C4-2B (cell line): Measurements from ENCODE around the gene LRFN2.
A peak's percentile ranks its signal among the peaks of the same experiment; 100 is the strongest.

Experiments
- H3K27ac ChIP-seq: fragments of 450-650 bp; 2 replicates; pipeline ENCODE4 v1.5.1; 2017
- ZFX ChIP-seq: fragments of 450-650 bp; IDR thresholded peaks from 2 replicates; pipeline ENCODE4 v1.6.1; 2017
- TF ChIP-seq, protein P1 (sequence below): fragments of 450-650 bp; conservative IDR thresholded peaks from 2 replicates; pipeline ENCODE4 v1.5.1; 2017; ENCODE audit warnings: mild to moderate bottlenecking

Gene LRFN2

DNA sequence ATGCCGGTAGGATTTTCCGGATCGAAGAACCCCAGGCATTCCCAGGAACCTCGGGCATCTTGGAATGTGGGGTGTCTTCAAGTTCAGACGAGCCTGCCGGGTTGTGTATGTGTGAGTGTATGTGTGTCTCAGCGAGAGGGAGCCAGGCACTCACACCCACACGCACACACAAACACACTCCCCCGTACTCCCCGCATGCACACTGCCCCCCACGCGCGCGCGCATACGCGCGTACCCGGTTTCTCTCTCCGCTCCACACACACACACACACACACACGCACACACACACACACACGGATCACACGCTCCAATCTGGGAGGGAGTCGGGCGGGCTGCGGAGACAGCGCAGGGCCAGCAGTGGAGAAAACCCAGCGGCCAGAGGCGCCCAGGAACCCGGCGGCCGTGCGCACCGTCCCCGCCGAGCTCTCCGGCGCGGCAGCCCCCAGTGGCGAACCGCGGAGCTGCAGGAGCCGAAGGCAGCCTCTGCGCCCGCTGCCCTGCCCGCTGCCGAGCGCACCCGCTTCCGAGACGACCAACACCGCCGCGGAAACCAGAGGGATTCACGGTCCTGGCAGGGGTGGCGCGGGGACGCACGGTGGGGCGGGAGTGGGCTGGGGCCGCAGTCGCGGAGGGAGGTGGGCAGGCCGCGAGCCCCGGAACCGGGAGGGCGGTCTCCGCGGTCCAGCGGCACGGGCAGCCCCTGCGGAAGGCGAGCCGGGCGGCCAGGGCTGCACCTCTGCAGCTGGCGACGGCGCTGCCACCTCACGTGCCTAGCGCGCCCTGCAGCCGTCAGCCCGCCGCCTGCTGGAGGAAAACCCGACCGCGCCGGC, at the start of gene LRFN2:
LRFN2 (minus strand) TSS at position 125 of the 830 bp plus-strand sequence.
- peak within 1 kb of the TSS; percentile 53 for H3K27ac ChIP-seq
- TF ChIP-seq, protein P1, sequence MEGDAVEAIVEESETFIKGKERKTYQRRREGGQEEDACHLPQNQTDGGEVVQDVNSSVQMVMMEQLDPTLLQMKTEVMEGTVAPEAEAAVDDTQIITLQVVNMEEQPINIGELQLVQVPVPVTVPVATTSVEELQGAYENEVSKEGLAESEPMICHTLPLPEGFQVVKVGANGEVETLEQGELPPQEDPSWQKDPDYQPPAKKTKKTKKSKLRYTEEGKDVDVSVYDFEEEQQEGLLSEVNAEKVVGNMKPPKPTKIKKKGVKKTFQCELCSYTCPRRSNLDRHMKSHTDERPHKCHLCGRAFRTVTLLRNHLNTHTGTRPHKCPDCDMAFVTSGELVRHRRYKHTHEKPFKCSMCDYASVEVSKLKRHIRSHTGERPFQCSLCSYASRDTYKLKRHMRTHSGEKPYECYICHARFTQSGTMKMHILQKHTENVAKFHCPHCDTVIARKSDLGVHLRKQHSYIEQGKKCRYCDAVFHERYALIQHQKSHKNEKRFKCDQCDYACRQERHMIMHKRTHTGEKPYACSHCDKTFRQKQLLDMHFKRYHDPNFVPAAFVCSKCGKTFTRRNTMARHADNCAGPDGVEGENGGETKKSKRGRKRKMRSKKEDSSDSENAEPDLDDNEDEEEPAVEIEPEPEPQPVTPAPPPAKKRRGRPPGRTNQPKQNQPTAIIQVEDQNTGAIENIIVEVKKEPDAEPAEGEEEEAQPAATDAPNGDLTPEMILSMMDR = peak; percentile 91
- TF ChIP-seq ZFX = no peak

- H3K27ac ChIP-seq = no peak overlapping the region
- no peak for TF ChIP-seq ZFX
- TF ChIP-seq, protein P1 = no peak
Observed at GRCh38 chr6:40634429-40634828, 47.3 kb upstream of the LRFN2 start.

- no peak overlapping the region for H3K27ac ChIP-seq
- TF ChIP-seq ZFX = no peak
- TF ChIP-seq, protein P1 = no peak
Observed at GRCh38 chr6:40631744-40632143, 44.6 kb upstream of the LRFN2 start.

GRCh38 chr6:40630488-40630887, 43.3 kb upstream of the LRFN2 start:
- TF ChIP-seq, protein P1 = no peak
- no peak for TF ChIP-seq ZFX
- H3K27ac ChIP-seq = no peak overlapping the region

GRCh38 chr6:40630051-40630450, 42.9 kb upstream of the LRFN2 start:
- TF ChIP-seq, protein P1 = no peak
- no peak for TF ChIP-seq ZFX
- no peak overlapping the region for H3K27ac ChIP-seq

DNA sequence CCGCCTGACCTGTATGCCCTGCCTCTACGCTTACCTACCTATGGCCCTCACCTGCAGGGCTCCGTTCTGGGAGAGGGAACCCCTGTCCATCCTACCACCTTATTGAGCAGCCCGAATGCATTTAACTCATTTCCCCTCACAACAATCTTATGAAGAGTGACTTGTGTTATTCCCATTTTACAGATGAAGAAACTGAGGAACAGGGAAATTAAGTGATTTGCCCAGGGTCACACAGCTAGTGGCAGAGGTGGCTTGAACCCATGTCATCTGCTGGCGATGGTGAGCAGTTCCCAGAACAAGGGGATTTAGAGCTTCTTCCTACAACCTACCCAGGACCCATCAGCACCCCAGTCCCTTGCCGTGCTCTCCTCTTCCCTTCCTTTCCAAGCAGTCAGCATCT, 42.3 kb upstream of the LRFN2 start:
- TF ChIP-seq, protein P1 = no peak
- no peak for TF ChIP-seq ZFX
- H3K27ac ChIP-seq = no peak overlapping the region

- H3K27ac ChIP-seq = no peak overlapping the region
- TF ChIP-seq, protein P1 = no peak
- no peak for TF ChIP-seq ZFX
Observed at GRCh38 chr6:40627316-40627715, 40.2 kb upstream of the LRFN2 start.
